Astrocyte (in vitro differentiated cells and primary cell): Measurements from ENCODE around the gene CREB5.

ENCODE experiments used
- EZH2 ChIP-seq: IDR thresholded peaks from 2 replicates; pipeline ENCODE4 v1.6.1; 2012; ENCODE audit warnings: mild to moderate bottlenecking, low read length, inconsistent platforms; ENCODE audit not compliant: insufficient read depth
- TF ChIP-seq, protein P1 (sequence below): IDR thresholded peaks from 2 replicates; pipeline ENCODE4 v1.5.1; 2011; ENCODE audit warnings: low read depth, mild to moderate bottlenecking, inconsistent platforms, low read length, moderate library complexity; ENCODE audit not compliant: insufficient read depth

DNA sequence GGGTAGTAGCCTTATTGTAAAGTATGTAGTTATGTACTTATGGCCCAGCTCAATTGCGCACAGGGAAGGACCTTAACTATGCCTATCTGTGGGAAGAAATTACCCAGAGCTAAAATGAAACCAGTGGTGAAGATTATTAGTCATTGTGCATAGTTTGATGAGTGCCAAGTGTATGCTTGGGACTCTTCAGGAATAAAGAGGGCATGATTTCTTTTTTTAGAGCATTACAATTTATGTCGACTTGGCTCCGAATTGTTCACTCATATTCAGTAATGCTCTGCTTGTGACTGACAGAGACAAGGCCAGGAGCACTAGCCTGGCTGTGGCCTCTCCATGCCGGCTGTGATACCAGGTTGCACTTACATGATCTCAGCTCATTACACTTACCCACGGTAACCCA, 276.3 kb downstream of the CREB5 start:
- no peak for TF ChIP-seq EZH2
- TF ChIP-seq, protein P1, sequence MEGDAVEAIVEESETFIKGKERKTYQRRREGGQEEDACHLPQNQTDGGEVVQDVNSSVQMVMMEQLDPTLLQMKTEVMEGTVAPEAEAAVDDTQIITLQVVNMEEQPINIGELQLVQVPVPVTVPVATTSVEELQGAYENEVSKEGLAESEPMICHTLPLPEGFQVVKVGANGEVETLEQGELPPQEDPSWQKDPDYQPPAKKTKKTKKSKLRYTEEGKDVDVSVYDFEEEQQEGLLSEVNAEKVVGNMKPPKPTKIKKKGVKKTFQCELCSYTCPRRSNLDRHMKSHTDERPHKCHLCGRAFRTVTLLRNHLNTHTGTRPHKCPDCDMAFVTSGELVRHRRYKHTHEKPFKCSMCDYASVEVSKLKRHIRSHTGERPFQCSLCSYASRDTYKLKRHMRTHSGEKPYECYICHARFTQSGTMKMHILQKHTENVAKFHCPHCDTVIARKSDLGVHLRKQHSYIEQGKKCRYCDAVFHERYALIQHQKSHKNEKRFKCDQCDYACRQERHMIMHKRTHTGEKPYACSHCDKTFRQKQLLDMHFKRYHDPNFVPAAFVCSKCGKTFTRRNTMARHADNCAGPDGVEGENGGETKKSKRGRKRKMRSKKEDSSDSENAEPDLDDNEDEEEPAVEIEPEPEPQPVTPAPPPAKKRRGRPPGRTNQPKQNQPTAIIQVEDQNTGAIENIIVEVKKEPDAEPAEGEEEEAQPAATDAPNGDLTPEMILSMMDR = no peak
